ENCODE data around the gene CKAP5. TPM values are rescaled to one million over a fixed set of nuclear protein-coding genes. Genes with fewer than 3 reads are reported as not detected.
"Not testable (repeated sequence)": the region's sequence is repeated elsewhere in the genome, so short reads cannot be mapped to it uniquely, and the experiment has no call there.

Gene CKAP5
- total RNA-seq, 1 donor from 2014 or later: 101 TPM

DNA sequence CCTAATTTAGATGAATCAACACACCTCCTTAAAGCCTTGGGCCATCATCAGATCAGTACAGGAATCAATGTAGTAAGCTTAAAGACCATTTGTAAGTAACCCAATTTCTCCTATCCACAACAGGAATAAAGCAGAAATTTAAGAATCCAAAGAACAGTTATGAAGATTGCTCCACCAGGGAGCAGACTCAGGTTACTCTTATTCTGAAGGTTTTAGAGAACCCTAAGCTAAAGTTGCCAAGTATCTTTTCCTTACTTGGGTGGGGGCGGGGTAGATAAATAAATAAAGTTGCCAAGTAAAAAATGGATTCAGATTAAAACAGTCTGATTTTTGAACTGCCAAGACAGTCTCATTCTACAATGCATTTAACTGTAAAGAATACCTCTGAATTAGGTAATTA is 18.1 kb downstream of the CKAP5 start:
- Mint-ChIP-seq H3K4me1 (ENCODE audit: unreplicated experiment) (peaks cover 41% of the 10 kb centered on the region), H3K4me3 (ENCODE audit: unreplicated experiment) (no peak overlapping the region), H3K36me3 (ENCODE audit: unreplicated experiment) (peaks cover 2% of the 10 kb centered on the region), H3K27me3 (ENCODE audit: unreplicated experiment) (no peaks in the 10 kb centered on the region), H3K9me3 (ENCODE audit: unreplicated experiment) (no peaks in the 10 kb centered on the region), H3K27ac (ENCODE audit: unreplicated experiment) (peak overlapping the region; percentile 78)
- no peak for DNase-seq (ENCODE audit: extremely low spot score, unreplicated experiment)
- TF ChIP-seq, protein P1, sequence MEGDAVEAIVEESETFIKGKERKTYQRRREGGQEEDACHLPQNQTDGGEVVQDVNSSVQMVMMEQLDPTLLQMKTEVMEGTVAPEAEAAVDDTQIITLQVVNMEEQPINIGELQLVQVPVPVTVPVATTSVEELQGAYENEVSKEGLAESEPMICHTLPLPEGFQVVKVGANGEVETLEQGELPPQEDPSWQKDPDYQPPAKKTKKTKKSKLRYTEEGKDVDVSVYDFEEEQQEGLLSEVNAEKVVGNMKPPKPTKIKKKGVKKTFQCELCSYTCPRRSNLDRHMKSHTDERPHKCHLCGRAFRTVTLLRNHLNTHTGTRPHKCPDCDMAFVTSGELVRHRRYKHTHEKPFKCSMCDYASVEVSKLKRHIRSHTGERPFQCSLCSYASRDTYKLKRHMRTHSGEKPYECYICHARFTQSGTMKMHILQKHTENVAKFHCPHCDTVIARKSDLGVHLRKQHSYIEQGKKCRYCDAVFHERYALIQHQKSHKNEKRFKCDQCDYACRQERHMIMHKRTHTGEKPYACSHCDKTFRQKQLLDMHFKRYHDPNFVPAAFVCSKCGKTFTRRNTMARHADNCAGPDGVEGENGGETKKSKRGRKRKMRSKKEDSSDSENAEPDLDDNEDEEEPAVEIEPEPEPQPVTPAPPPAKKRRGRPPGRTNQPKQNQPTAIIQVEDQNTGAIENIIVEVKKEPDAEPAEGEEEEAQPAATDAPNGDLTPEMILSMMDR (IDR thresholded peaks at IDR 0.05): peak; percentile 13

DNA sequence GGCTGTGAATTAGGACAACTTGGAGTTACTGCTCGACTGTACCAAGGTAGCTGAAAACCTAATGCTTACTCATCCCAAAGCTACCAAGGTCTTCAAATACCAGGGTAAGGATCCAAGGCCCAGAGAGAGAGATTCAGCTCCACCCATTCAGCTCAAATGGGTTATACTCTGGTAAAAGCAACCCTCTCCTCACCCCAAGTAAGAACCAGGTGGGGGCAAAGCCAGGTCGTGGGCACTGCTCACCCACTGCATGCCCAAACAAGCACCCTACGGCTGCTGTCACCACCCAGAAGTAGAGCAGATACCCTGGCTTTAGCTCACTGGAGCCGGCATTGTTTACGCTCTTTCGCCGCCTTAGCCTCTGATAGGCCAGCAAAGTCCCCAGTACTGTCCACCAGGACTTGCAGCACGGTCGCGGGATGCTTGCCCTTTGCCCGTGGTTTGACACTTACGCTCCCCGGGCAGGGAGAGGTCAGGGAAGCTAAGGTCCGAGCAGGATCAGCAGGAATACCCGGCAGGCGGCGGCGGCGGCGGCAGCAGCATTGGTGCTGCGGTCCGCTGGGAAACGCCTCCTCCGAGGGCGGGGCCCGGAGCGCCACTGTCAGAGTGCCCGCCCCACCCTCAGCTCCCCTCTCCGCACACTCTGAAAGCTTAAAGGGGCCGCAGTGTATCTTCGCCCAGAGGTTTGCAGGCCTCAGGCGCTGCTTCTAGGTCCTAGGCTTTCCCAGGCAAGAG is 19.6 kb downstream of the CKAP5 start:
- Mint-ChIP-seq H3K4me1 (ENCODE audit: unreplicated experiment) (peaks cover 34% of the 10 kb centered on the region), H3K9me3 (ENCODE audit: unreplicated experiment) (no peaks in the 10 kb centered on the region), H3K27ac (ENCODE audit: unreplicated experiment) (peak overlapping the region; percentile 78), H3K27me3 (ENCODE audit: unreplicated experiment) (no peaks in the 10 kb centered on the region), H3K36me3 (ENCODE audit: unreplicated experiment) (peaks cover 2% of the 10 kb centered on the region), H3K4me3 (ENCODE audit: unreplicated experiment) (peak overlapping the region; percentile 85)
- peak; percentile 89 for DNase-seq (ENCODE audit: extremely low spot score, unreplicated experiment)
- TF ChIP-seq, protein P1 (IDR thresholded peaks at IDR 0.05): no peak

DNA sequence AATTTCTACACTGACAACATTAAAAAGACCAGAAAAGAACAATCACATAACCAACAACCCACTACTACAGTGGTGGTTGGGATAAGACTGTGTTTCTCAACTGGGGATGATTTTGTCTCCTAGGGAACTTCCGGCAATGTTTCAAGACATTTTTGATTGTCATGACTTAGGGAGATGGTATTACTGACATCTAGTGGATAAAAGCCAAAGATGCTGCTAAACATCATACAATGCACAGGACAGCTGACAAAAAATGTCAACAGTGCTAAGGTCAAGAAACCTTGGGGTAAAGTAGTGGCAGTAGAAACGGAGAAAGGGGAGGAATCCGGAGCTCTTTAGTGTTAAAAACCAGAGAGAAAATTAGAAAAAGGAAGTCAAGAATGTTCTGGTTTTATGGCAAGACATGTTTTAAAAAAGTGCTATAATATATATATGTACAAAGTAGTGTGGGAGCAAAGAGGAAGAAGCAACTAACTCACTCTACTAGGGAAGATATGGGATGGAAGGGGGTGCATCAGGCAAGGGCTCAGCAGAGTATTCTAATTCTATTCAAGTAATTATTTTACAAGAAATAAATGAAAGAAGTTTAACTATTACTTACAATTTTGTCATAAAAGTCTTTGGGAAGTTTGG is 37.2 kb downstream of the CKAP5 start:
- no peaks in the 10 kb centered on the region for H3K27me3 Mint-ChIP-seq (ENCODE audit: unreplicated experiment)
- H3K4me1 Mint-ChIP-seq (ENCODE audit: unreplicated experiment): peaks cover 10% of the 10 kb centered on the region
- no peaks in the 10 kb centered on the region for H3K9me3 Mint-ChIP-seq (ENCODE audit: unreplicated experiment)
- TF ChIP-seq, protein P1 (IDR thresholded peaks at IDR 0.05): peak; percentile 61
- peak overlapping the region; percentile 45 for H3K27ac Mint-ChIP-seq (ENCODE audit: unreplicated experiment)
- peaks cover 30% of the 10 kb centered on the region for H3K36me3 Mint-ChIP-seq (ENCODE audit: unreplicated experiment)
- no peak for DNase-seq (ENCODE audit: extremely low spot score, unreplicated experiment)
- no peak overlapping the region for H3K4me3 Mint-ChIP-seq (ENCODE audit: unreplicated experiment)

DNA sequence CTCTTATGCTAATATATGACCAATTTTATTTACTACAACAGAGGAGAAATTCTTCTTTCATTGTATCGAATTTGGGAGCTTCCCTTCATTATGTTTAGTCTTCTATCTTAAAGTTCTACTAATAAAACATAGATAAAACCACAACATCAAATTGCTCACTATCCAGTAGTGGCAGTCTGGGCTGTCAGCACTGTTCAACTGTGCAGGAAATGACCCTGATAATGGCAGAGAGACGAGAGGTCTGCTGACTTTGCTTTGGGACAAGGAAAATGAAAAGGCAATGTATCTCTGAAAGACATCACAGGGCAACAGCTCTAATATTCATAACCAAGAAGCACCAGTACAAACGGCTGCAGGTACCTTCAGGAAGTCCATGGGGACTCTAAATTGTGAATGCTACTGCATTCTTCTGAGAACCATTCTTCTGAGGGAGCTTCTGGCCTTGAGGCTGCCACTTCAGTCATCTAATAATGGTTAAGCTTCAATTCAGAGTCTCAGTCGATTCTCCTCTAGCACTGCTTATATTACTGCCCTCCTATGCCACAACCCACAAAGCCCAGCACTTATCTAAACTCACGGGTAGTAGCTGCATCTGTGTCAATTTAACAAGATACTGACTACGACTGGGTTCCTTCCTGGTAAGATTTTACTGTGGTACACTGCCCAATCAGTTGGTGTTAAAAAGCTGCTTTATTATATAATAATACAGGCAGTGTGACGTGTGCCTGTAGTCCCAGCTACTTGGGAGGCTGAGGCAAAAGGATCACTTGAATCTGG is 44.2 kb downstream of the CKAP5 start:
- H3K36me3 Mint-ChIP-seq (ENCODE audit: unreplicated experiment): peaks cover 29% of the 10 kb centered on the region
- no peak overlapping the region for H3K4me3 Mint-ChIP-seq (ENCODE audit: unreplicated experiment)
- no peak overlapping the region for H3K27ac Mint-ChIP-seq (ENCODE audit: unreplicated experiment)
- no peaks in the 10 kb centered on the region for H3K4me1 Mint-ChIP-seq (ENCODE audit: unreplicated experiment)
- H3K27me3 Mint-ChIP-seq (ENCODE audit: unreplicated experiment): no peaks in the 10 kb centered on the region
- H3K9me3 Mint-ChIP-seq (ENCODE audit: unreplicated experiment): no peaks in the 10 kb centered on the region
- TF ChIP-seq, protein P1 (IDR thresholded peaks at IDR 0.05): no peak
- DNase-seq (ENCODE audit: extremely low spot score, unreplicated experiment): no peak

DNA sequence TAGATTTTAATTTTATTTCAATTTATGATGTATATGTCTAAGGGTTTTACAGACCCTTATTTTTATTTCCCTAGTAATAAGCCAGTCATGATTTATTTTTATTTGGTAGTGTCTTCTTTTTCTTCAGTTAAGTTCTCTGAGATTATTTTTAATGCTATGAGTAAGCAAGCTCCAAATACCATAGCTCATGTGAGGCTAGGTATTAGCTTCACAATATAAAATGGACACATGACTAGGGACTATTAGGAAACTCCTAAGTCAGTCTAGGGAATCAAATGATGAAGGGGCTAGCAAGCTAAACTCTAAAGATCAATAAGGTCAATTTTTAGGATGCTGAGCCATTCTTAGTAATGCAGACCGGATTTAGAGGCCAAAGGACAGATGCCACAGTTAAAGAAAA is 45.9 kb downstream of the CKAP5 start:
- TF ChIP-seq, protein P1 (IDR thresholded peaks at IDR 0.05): no peak
- Mint-ChIP-seq H3K27me3 (ENCODE audit: unreplicated experiment) (no peaks in the 10 kb centered on the region), H3K36me3 (ENCODE audit: unreplicated experiment) (peaks cover 29% of the 10 kb centered on the region), H3K4me1 (ENCODE audit: unreplicated experiment) (no peaks in the 10 kb centered on the region), H3K4me3 (ENCODE audit: unreplicated experiment) (no peak overlapping the region), H3K9me3 (ENCODE audit: unreplicated experiment) (no peaks in the 10 kb centered on the region), H3K27ac (ENCODE audit: unreplicated experiment) (no peak overlapping the region)
- DNase-seq (ENCODE audit: extremely low spot score, unreplicated experiment): no peak

DNA sequence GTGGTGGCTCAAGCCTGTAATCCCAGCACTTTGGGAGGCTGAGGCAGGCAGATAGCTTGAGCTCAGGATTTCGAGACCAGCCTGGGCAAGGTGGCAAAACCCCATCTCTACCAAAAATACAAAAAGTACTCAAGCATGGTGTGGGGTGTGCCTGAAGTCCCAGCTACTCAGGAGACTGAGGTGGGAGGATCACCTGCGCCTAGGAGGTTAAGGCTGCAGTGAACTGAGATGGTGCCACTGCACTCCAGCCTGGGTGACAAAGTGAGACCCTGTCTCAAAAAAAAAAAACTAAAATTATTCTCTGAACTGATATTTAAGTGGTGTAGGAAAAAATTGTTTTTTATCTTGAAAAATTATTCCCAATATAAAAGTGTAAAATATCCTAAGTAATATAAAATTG is 46.4 kb downstream of the CKAP5 start:
- not testable (repeated sequence) for H3K4me1 Mint-ChIP-seq (ENCODE audit: unreplicated experiment); DNase-seq (ENCODE audit: extremely low spot score, unreplicated experiment); H3K4me3 Mint-ChIP-seq (ENCODE audit: unreplicated experiment); H3K27me3 Mint-ChIP-seq (ENCODE audit: unreplicated experiment); H3K27ac Mint-ChIP-seq (ENCODE audit: unreplicated experiment); H3K9me3 Mint-ChIP-seq (ENCODE audit: unreplicated experiment)
- H3K36me3 Mint-ChIP-seq (ENCODE audit: unreplicated experiment): peaks cover 32% of the 10 kb centered on the region
